HepG2 (cell line): ENCODE measurements around the gene KIF22. TPM values are rescaled to one million over a fixed set of nuclear protein-coding genes. Genes with fewer than 3 reads are reported as not detected.

Experiments used
- AKAP8 ChIP-seq: sonication (generic); formaldehyde crosslinking; IDR thresholded peaks from 2 replicates; pipeline ENCODE4 v1.5.1; 2020; ENCODE audit warnings: mild to moderate bottlenecking, missing genetic modification reagents
- ERF ChIP-seq: IDR thresholded peaks from 2 replicates; pipeline ENCODE4 v1.6.1; 2018; ENCODE audit warnings: missing biosample characterization, missing genetic modification reagents
- KLF12 ChIP-seq: sonication (generic); formaldehyde crosslinking; IDR thresholded peaks from 2 replicates; pipeline ENCODE4 v1.4.0; 2020; ENCODE audit warnings: missing genetic modification reagents, borderline replicate concordance
- KLF15 ChIP-seq: sonication (generic); formaldehyde crosslinking; IDR thresholded peaks from 2 replicates; pipeline ENCODE4 v1.8.1; 2023; ENCODE audit warnings: borderline replicate concordance, mild to moderate bottlenecking, inconsistent platforms, missing genetic modification reagents, mixed read lengths
- NFYB ChIP-seq: sonication (generic); formaldehyde crosslinking; IDR thresholded peaks from 2 replicates; pipeline ENCODE4 v1.4.0; 2020; ENCODE audit warnings: missing genetic modification reagents
- SIX4 ChIP-seq: sonication (generic); formaldehyde crosslinking; IDR thresholded peaks from 2 replicates; pipeline ENCODE4 v1.4.0; 2020; ENCODE audit warnings: missing genetic modification reagents
- SMAD1 ChIP-seq: sonication (generic); formaldehyde crosslinking; IDR thresholded peaks from 2 replicates; pipeline ENCODE4 v1.4.0; 2020; ENCODE audit warnings: missing genetic modification reagents, low read depth, mild to moderate bottlenecking, borderline replicate concordance
- SMAD9 ChIP-seq: sonication (generic); formaldehyde crosslinking; IDR thresholded peaks from 2 replicates; pipeline ENCODE4 v1.5.1; 2020; ENCODE audit warnings: mild to moderate bottlenecking, missing genetic modification reagents
- SNAPC2 ChIP-seq: sonication (generic); formaldehyde crosslinking; IDR thresholded peaks from 2 replicates; pipeline ENCODE4 v1.8.1; 2022; ENCODE audit warnings: mild to moderate bottlenecking, missing genetic modification reagents
- SNRNP70 ChIP-seq: fragments of 200-400 bp; formaldehyde crosslinking; IDR thresholded peaks from 2 replicates; pipeline ENCODE4 v1.6.1; 2017; ENCODE audit warnings: mild to moderate bottlenecking, low read depth, low read length, moderate library complexity
- TFAP4 ChIP-seq: sonication (generic); IDR thresholded peaks from 2 replicates; pipeline ENCODE4 v1.6.1; 2016; ENCODE audit warnings: low read depth, borderline replicate concordance
- ZBTB3 ChIP-seq: sonication (generic); formaldehyde crosslinking; IDR thresholded peaks from 2 replicates; pipeline ENCODE4 v1.4.0; 2020; ENCODE audit warnings: low read depth, mild to moderate bottlenecking, moderate library complexity, missing genetic modification reagents, borderline replicate concordance
- ZBTB8A ChIP-seq: sonication (generic); formaldehyde crosslinking; IDR thresholded peaks from 2 replicates; pipeline ENCODE4 v1.4.0; 2020; ENCODE audit warnings: mild to moderate bottlenecking, low read depth, missing genetic modification reagents, borderline replicate concordance
- ZKSCAN5 ChIP-seq: sonication (generic); formaldehyde crosslinking; IDR thresholded peaks from 2 replicates; pipeline ENCODE4 v1.5.1; 2020; ENCODE audit warnings: mild to moderate bottlenecking, missing genetic modification reagents
- ZNF761 ChIP-seq: sonication (generic); formaldehyde crosslinking; conservative IDR thresholded peaks from 2 replicates; pipeline ENCODE4 v1.4.0; 2020; ENCODE audit warnings: mild to moderate bottlenecking, missing genetic modification reagents
- ZNF772 ChIP-seq: sonication (generic); formaldehyde crosslinking; IDR thresholded peaks from 2 replicates; pipeline ENCODE4 v1.5.0; 2020; ENCODE audit warnings: mild to moderate bottlenecking, missing genetic modification reagents
- ZNF780A ChIP-seq: sonication (generic); formaldehyde crosslinking; IDR thresholded peaks from 2 replicates; pipeline ENCODE4 v1.8.0; 2022; ENCODE audit warnings: mild to moderate bottlenecking, missing genetic modification reagents, moderate library complexity
- polyA plus RNA-seq, 8 experiments: library from polyadenylated mRNA; depleted of rRNA in 3 of 8; stranded (reverse) in 7 of 8; unstranded in 1 of 8; fragments of >200 nt; fragmentation: Illumina TruSeq in 4 of 8; extraction: Trizol in 4 of 8; gene quantifications; 2 replicates each; pipeline versions ENCODE4 v1.2.1 to v1.2.3, GENCODE V29; 2011 to 2016; ENCODE audit warnings: low read depth in 4 of 8, missing spikeins in 1 of 8, mixed read lengths in 1 of 8; ENCODE audit not compliant: insufficient read depth in 1 of 8
- total RNA-seq, 5 experiments: library from RNA; depleted of rRNA; stranded (reverse); fragments of >200 nt; fragmentation: Illumina TruSeq; extraction: Trizol; gene quantifications; 2 replicates each; pipeline ENCODE4 v1.2.3, GENCODE V29; 2016; ENCODE audit warnings: low read depth in 1 of 5
- TF ChIP-seq, protein P1 (sequence below): sonication (generic); formaldehyde crosslinking; IDR thresholded peaks from 2 replicates; pipeline ENCODE4 v1.5.0; 2020; ENCODE audit warnings: missing genetic modification reagents
- TF ChIP-seq, protein P2 (sequence below): sonication (generic); formaldehyde crosslinking; IDR thresholded peaks from 2 replicates; pipeline ENCODE4 v1.5.0; 2020; ENCODE audit warnings: mild to moderate bottlenecking, missing genetic modification reagents, moderate library complexity
- TF ChIP-seq, protein P3 (sequence below): IDR thresholded peaks from 2 replicates; pipeline ENCODE4 v1.4.0; 2020; ENCODE audit warnings: mild to moderate bottlenecking, missing genetic modification reagents
- TF ChIP-seq, protein P4 (sequence below): sonication (generic); formaldehyde crosslinking; IDR thresholded peaks from 2 replicates; pipeline ENCODE4 v1.5.0; 2020; ENCODE audit warnings: missing genetic modification reagents, mild to moderate bottlenecking, borderline replicate concordance

KIF22 gene
- total and polyA plus RNA-seq, 2 of the 13 experiments (the other 11 are each of a cell fraction or from before 2014, with no cell fraction given): 95.8 to 118 TPM

DNA sequence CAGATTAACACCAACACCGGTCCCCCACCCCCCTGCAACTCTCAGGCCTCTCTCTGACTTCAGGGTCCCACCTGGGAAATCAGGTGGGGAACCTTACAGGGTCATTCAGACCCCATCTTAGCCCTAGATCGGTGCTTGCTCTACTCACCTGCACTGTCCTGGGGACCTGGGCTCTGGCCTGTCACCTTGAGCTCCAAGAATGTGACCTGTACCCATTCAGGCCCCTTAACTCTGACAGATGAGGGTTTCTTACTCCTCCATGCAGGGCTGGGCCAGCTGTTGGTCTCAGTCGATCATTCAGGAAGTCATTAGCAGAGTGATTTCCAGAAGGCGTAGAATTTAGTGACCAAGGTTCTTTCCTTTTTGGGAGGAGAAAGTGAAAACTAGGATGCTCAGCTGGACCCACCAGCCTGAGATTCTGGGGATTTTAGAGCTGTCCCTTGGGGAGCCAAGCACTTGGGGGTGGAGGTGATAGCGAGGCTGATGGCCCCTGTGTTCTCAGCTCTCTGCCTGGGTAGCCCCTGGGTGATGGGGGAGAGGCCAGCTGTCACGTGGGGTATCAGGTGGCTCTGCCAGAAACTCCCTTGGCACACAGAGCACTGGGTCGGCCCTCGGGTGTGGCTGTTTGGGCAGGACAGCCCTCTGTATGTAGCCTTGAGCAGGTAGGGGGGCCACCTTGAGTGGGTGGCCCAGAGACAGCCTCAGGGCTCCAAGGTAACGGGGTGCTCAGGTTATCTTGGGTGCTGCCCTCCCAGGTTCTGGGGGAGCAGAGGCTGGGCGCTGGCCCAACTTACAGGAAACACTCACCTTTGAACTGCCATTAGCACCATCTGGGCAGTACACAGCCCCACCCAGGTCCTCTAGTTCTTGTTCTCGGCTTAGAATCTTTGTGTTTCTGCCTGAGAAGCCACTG lies 30.4 kb downstream of the KIF22 start (continued):
- TF ChIP-seq KLF12 (CRISPR knock-in tag) (no peak), ZNF761 (CRISPR knock-in tag) (0 out of 2 replicates have a peak, but pooled peaks have one; percentile 27), KLF15 (CRISPR knock-in tag) (no peak), SMAD9 (CRISPR knock-in tag) (no peak), SNAPC2 (CRISPR knock-in tag) (no peak), TFAP4 (0 out of 2 replicates have a peak, but pooled peaks have one; percentile 8), ERF (CRISPR knock-in tag) (no peak), ZNF780A (CRISPR knock-in tag) (no peak), AKAP8 (CRISPR knock-in tag) (peak; percentile 87), NFYB (CRISPR knock-in tag) (no peak), SIX4 (CRISPR knock-in tag) (no peak), SMAD1 (CRISPR knock-in tag) (no peak), SNRNP70 (no peak), ZKSCAN5 (CRISPR knock-in tag) (no peak), ZBTB3 (no peak), ZBTB8A (CRISPR knock-in tag) (0 out of 2 replicates have a peak, but pooled peaks have one; percentile 53), ZNF772 (CRISPR knock-in tag) (0 out of 2 replicates have a peak, but pooled peaks have one; percentile 19)
- TF ChIP-seq, protein P1, sequence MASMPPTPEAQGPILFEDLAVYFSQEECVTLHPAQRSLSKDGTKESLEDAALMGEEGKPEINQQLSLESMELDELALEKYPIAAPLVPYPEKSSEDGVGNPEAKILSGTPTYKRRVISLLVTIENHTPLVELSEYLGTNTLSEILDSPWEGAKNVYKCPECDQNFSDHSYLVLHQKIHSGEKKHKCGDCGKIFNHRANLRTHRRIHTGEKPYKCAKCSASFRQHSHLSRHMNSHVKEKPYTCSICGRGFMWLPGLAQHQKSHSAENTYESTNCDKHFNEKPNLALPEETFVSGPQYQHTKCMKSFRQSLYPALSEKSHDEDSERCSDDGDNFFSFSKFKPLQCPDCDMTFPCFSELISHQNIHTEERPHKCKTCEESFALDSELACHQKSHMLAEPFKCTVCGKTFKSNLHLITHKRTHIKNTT (CRISPR knock-in tag): no peak
- TF ChIP-seq, protein P2, sequence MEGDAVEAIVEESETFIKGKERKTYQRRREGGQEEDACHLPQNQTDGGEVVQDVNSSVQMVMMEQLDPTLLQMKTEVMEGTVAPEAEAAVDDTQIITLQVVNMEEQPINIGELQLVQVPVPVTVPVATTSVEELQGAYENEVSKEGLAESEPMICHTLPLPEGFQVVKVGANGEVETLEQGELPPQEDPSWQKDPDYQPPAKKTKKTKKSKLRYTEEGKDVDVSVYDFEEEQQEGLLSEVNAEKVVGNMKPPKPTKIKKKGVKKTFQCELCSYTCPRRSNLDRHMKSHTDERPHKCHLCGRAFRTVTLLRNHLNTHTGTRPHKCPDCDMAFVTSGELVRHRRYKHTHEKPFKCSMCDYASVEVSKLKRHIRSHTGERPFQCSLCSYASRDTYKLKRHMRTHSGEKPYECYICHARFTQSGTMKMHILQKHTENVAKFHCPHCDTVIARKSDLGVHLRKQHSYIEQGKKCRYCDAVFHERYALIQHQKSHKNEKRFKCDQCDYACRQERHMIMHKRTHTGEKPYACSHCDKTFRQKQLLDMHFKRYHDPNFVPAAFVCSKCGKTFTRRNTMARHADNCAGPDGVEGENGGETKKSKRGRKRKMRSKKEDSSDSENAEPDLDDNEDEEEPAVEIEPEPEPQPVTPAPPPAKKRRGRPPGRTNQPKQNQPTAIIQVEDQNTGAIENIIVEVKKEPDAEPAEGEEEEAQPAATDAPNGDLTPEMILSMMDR (CRISPR knock-in tag): no peak
- TF ChIP-seq, protein P3, sequence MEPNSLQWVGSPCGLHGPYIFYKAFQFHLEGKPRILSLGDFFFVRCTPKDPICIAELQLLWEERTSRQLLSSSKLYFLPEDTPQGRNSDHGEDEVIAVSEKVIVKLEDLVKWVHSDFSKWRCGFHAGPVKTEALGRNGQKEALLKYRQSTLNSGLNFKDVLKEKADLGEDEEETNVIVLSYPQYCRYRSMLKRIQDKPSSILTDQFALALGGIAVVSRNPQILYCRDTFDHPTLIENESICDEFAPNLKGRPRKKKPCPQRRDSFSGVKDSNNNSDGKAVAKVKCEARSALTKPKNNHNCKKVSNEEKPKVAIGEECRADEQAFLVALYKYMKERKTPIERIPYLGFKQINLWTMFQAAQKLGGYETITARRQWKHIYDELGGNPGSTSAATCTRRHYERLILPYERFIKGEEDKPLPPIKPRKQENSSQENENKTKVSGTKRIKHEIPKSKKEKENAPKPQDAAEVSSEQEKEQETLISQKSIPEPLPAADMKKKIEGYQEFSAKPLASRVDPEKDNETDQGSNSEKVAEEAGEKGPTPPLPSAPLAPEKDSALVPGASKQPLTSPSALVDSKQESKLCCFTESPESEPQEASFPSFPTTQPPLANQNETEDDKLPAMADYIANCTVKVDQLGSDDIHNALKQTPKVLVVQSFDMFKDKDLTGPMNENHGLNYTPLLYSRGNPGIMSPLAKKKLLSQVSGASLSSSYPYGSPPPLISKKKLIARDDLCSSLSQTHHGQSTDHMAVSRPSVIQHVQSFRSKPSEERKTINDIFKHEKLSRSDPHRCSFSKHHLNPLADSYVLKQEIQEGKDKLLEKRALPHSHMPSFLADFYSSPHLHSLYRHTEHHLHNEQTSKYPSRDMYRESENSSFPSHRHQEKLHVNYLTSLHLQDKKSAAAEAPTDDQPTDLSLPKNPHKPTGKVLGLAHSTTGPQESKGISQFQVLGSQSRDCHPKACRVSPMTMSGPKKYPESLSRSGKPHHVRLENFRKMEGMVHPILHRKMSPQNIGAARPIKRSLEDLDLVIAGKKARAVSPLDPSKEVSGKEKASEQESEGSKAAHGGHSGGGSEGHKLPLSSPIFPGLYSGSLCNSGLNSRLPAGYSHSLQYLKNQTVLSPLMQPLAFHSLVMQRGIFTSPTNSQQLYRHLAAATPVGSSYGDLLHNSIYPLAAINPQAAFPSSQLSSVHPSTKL: no peak
- TF ChIP-seq, protein P4, sequence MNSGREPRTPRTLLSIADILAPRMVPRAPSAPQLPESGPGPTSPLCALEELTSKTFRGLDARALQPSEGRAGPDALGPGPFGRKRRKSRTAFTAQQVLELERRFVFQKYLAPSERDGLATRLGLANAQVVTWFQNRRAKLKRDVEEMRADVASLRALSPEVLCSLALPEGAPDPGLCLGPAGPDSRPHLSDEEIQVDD (CRISPR knock-in tag): no peak
